HFFc6 (cell line): ENCODE measurements around the gene CIROP. TPM values are rescaled to one million over a fixed set of nuclear protein-coding genes. Genes with fewer than 3 reads are reported as not detected.

Experiments used
- DNase-seq: peaks from one replicate; pipeline ENCODE4 v3.0.0-alpha.2; 2018
- H3K27ac Mint-ChIP-seq: 2 replicates; pipeline ENCODE4 v1.8.0; 2020; ENCODE audit warnings: mild to moderate bottlenecking, mixed read lengths
- H3K27me3 Mint-ChIP-seq: 2 replicates; pipeline ENCODE4 v1.8.0; 2021; ENCODE audit warnings: mild to moderate bottlenecking, moderate library complexity, mixed read lengths; ENCODE audit not compliant: insufficient read depth
- H3K36me3 Mint-ChIP-seq: 2 replicates; pipeline ENCODE4 v1.8.0; 2021; ENCODE audit warnings: low read depth, mixed read lengths
- H3K4me1 Mint-ChIP-seq: 2 replicates; pipeline ENCODE4 v1.8.0; 2020; ENCODE audit warnings: low read depth, mixed read lengths
- H3K4me3 Mint-ChIP-seq: 2 replicates; pipeline ENCODE4 v1.8.0; 2020; ENCODE audit warnings: mild to moderate bottlenecking, moderate library complexity, mixed read lengths
- H3K9me3 Mint-ChIP-seq: 2 replicates; pipeline ENCODE4 v1.8.0; 2020; ENCODE audit warnings: mild to moderate bottlenecking, mixed read lengths
- total RNA-seq, 6 experiments: library from RNA; stranded (reverse); fragmentation: NEBNext Ultra II Directional; extraction: Animal tissue kit (Norgen Biotek cat#: 25700); gene quantifications; 2 replicates in 1 of 6; 3 replicates in 5 of 6; pipeline ENCODE4 v1.2.3, GENCODE V29; 2021
- TF ChIP-seq, protein P1 (sequence below): fragments of 200-600 bp; sonication (generic); IDR thresholded peaks from 2 replicates; pipeline ENCODE4 v1.5.0; 2021; ENCODE audit warnings: antibody characterized with exemption, mild to moderate bottlenecking

The CIROP gene
- total RNA-seq, 6 experiments from 2014 or later: not detected

DNA sequence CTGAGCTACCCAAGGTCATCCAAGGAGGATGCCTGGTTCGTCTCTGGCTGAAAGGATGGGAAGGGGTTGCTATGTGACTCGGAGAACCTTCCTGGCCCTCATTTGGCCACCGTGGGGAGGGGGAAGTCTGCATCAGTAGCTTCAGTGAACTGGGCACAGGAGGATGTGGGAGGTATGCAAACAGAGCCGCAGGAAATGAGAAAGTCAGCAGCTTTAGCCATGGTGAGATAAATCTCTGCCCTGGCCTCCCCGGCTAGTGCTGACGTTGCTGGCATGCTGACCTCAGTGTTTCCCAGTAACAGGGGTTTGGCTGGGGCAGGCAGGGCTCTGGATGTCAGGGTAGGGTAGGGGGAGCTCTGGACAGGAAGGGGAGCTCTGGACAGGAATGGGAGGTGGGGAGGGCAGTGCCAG lies 16.6 kb upstream of the CIROP start:
- peak; percentile 12 for DNase-seq
- peaks cover 2% of the 10 kb centered on the region for H3K27me3 Mint-ChIP-seq
- TF ChIP-seq, protein P1, sequence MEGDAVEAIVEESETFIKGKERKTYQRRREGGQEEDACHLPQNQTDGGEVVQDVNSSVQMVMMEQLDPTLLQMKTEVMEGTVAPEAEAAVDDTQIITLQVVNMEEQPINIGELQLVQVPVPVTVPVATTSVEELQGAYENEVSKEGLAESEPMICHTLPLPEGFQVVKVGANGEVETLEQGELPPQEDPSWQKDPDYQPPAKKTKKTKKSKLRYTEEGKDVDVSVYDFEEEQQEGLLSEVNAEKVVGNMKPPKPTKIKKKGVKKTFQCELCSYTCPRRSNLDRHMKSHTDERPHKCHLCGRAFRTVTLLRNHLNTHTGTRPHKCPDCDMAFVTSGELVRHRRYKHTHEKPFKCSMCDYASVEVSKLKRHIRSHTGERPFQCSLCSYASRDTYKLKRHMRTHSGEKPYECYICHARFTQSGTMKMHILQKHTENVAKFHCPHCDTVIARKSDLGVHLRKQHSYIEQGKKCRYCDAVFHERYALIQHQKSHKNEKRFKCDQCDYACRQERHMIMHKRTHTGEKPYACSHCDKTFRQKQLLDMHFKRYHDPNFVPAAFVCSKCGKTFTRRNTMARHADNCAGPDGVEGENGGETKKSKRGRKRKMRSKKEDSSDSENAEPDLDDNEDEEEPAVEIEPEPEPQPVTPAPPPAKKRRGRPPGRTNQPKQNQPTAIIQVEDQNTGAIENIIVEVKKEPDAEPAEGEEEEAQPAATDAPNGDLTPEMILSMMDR: no peak

DNA sequence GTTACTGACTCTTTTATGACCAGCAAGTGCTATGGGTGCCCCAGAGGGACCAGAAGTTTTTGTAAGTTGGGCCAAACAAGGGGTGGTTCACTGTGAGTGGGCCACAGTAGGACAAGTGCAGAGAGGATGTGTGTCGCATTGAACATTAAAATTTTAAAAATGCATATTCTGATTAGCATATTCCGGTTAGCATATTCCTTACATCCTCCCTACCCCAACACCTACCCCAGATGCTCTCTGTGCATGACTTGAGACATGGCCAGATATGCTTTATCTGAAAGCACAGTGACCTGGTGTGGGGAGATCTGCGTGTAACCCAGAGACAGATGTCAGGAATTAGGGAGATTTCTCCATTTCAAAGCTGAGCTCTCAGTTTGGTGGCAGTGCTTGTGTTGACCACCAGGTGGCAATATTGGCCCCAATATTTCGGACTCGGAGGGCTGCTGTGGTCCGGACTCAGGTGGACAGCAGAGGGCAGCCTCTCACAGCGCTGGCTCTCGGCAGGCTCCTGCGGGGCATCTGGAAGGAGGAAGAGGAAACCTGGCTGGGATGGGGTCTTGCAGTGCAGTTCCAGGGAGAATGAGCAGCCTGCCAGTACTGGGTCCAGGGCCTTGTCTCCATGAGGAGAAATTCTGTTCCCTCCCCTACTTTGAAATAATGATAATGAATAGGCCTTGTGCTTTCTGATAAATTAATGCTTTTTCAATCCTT lies 15.9 kb upstream of the CIROP start:
- H3K27me3 Mint-ChIP-seq: peaks cover 2% of the 10 kb centered on the region
- no peaks in the 10 kb centered on the region for H3K9me3 Mint-ChIP-seq
- peaks cover 65% of the 10 kb centered on the region for H3K4me1 Mint-ChIP-seq
- H3K4me3 Mint-ChIP-seq: peak overlapping the region; percentile 16
- no peaks in the 10 kb centered on the region for H3K36me3 Mint-ChIP-seq
- peak overlapping the region; percentile 71 for H3K27ac Mint-ChIP-seq
- DNase-seq: peak; percentile 76
- TF ChIP-seq, protein P1: peak; percentile 100

More for the DNA sequence above, 16.6 kb upstream of the CIROP start:
- Mint-ChIP-seq H3K27ac (peak overlapping the region; percentile 71), H3K9me3 (no peaks in the 10 kb centered on the region), H3K36me3 (no peaks in the 10 kb centered on the region), H3K4me3 (no peak overlapping the region), H3K4me1 (peaks cover 59% of the 10 kb centered on the region)

DNA sequence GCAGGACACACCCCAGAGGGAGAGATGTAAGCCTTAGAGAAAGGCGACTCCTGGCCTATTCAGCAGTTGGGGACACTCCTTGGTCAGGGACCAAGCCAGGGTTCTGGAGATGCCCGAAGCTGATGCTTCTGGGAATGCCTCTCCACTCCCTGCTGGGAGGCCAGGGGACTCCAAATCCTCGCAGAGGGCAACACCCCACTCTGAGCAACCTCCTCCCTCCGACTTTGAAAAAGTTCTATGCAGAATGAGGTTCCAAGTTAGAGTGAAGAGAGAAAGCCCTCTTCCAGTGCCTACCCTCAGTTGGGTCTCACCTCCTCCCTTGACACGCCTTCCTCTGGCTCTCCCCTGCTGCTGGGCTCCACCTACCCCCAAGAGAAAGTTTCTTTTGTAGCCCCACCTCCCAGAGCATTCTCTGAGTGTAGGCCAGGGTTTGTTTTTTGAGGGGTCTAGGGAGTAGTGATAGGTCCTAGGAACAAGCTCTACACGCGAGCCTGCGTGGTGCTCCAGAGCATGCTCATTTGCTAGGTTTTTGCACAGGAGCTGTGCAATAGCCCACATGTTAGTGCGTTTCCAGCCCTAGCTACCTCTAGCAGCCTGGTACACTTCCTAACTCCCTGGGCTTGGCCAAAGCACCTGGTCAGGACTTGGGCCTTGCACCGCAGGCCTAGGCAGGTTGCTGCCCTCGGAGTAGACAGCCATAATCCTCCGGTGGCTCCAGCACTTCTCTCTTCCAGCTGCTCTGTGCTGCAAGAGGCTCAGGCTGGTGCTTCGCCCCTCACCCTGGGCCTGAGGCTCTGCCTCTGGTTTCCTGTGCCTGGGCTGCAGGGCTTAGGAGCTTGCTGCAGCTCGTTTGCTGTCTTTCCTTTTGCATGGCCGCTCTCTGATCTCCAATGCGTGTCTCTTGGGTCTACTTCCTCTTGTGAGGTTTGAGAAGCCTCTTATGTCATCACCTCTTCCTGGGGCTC lies 14.9 kb upstream of the CIROP start:
- TF ChIP-seq, protein P1: no peak
- peaks cover 2% of the 10 kb centered on the region for H3K27me3 Mint-ChIP-seq
- H3K36me3 Mint-ChIP-seq: no peaks in the 10 kb centered on the region
- H3K4me3 Mint-ChIP-seq: no peak overlapping the region
- DNase-seq: no peak
- H3K27ac Mint-ChIP-seq: peak overlapping the region; percentile 19; the same call in 1 of the 2 replicates
- H3K9me3 Mint-ChIP-seq: no peaks in the 10 kb centered on the region
- peaks cover 67% of the 10 kb centered on the region for H3K4me1 Mint-ChIP-seq

DNA sequence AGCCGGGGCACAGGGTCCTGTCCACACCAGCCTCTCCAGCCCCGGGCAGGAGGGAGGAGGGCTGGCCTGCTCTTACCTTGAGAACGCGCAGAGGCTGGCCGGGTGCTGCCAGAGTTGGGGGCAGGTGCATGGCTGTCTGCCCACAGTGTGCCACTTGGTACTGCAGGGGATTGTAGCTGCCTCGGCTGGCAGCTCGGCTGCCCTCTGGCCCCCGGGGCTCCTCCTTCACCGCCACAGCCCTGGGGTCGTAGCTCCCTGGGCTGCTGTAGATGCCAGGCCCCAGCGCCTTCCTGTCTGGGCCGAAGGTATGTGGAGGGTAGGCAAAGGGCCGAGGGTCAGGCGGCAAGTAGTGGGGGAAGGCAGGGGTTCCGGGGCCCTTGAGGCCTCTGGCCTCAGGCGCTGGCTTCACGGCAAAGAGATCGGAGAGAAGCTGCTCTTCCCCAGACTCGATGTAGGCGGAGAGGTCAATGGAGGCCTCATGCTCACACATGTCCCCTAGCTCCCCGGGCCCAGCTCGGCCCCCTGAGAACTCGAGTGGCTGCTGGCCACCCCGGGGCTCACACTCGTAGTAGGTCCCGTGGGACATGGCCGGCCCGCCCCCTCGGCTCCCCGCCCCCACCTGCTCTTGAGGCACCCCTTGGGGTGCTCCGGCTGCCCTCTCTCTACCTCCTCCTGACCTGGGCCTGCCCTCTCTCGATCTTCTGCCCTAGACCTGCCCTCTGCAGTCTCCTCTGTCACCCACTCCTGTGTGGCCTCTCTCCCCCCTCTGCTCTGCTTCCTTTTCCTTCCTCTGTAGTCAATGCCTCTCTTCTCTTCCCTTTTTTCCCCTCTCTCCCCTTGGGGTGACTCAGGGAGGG lies 13.9 kb upstream of the CIROP start, which contains the start of gene CEBPE:
Gene CEBPE (minus strand): TSS at position 750 of the 857 bp plus-strand sequence. CDS start 164 bp downstream, at position 586.
- Mint-ChIP-seq H3K27me3 (peaks cover 2% of the 10 kb centered on the region; the same call in 1 of the 2 replicates), H3K4me3 (no peak within 1 kb of the TSS)
- TF ChIP-seq, protein P1: no peak

More for the DNA sequence above, 13.9 kb upstream of the CIROP start, which contains the start of gene CEBPE:
- no peaks in the 10 kb centered on the region for H3K9me3 Mint-ChIP-seq
- H3K36me3 Mint-ChIP-seq: no peaks in the 10 kb centered on the region
- no peak for DNase-seq
- peaks cover 67% of the 10 kb centered on the region for H3K4me1 Mint-ChIP-seq
- peak within 1 kb of the TSS; percentile 19; the same call in 1 of the 2 replicates for H3K27ac Mint-ChIP-seq
